Mesenchymal stem cell (in vitro differentiated cells and primary cell): ENCODE data around the gene FGFR2.

Experiments used
- DNase-seq: peaks from one replicate; pipeline ENCODE4 v3.0.0-alpha.2; 2013
- H2AFZ ChIP-seq: one replicate; pipeline ENCODE4 v1.6.1; 2013; ENCODE audit warnings: low read depth, mild to moderate bottlenecking, control low read depth, inconsistent platforms, low read length, moderate library complexity
- H2AK5ac ChIP-seq: 2 replicates; pipeline ENCODE4 v1.6.1; 2013; ENCODE audit warnings: low read length, moderate library complexity, mild to moderate bottlenecking, inconsistent platforms; ENCODE audit not compliant: severe bottlenecking
- H2BK120ac ChIP-seq: one replicate; pipeline ENCODE4 v1.6.1; 2013; ENCODE audit warnings: low read depth, mild to moderate bottlenecking, inconsistent platforms, low read length, moderate library complexity
- H2BK12ac ChIP-seq, 2 experiments: one replicate each; pipeline ENCODE4 v1.6.1; 2013; ENCODE audit warnings: inconsistent platforms in 2 of 2, low read length in 2 of 2, mild to moderate bottlenecking in 2 of 2, moderate library complexity in 2 of 2, control low read depth in 1 of 2
- H2BK15ac ChIP-seq: one replicate; pipeline ENCODE4 v1.6.1; 2013; ENCODE audit warnings: mild to moderate bottlenecking, low read depth, inconsistent platforms; ENCODE audit not compliant: poor library complexity, severe bottlenecking
- H2BK5ac ChIP-seq: 2 replicates; pipeline ENCODE4 v1.6.1; 2013; ENCODE audit warnings: low read depth, mild to moderate bottlenecking, low read length, control low read depth, inconsistent platforms; ENCODE audit not compliant: poor library complexity, severe bottlenecking
- H3K14ac ChIP-seq, 2 experiments: one replicate each; pipeline ENCODE4 v1.6.1; 2013; ENCODE audit warnings: inconsistent platforms in 2 of 2, low read length in 2 of 2, control low read depth in 1 of 2, mild to moderate bottlenecking in 1 of 2, moderate library complexity in 1 of 2
- H3K18ac ChIP-seq, 2 experiments: one replicate each; pipeline ENCODE4 v1.6.1; 2013; ENCODE audit warnings: inconsistent platforms in 2 of 2, low read length in 2 of 2, control low read depth in 1 of 2, low read depth in 1 of 2, mild to moderate bottlenecking in 1 of 2
- H3K23ac ChIP-seq, 2 experiments: one replicate each; pipeline ENCODE4 v1.6.1; 2013; ENCODE audit warnings: inconsistent platforms in 2 of 2, low read length in 2 of 2, mild to moderate bottlenecking in 2 of 2, moderate library complexity in 2 of 2, control low read depth in 1 of 2
- H3K27ac ChIP-seq: 2 replicates; pipeline ENCODE4 v1.5.1; 2013; ENCODE audit warnings: mild to moderate bottlenecking, moderate library complexity, low read length, control low read depth, inconsistent platforms; ENCODE audit not compliant: poor library complexity, severe bottlenecking
- H3K27me3 ChIP-seq, 2 experiments: 2 replicates each; pipeline versions ENCODE4 v1.6.1 to v1.7.0; 2013; ENCODE audit warnings: low read length in 2 of 2, mild to moderate bottlenecking in 2 of 2, moderate library complexity in 2 of 2, control low read depth in 1 of 2, inconsistent platforms in 1 of 2; ENCODE audit not compliant: control insufficient read depth in 1 of 2, insufficient read depth in 1 of 2
- H3K36me3 ChIP-seq, 2 experiments: 2 replicates each; pipeline versions ENCODE4 v1.6.1 to v1.7.0; 2013; ENCODE audit warnings: low read length in 2 of 2, control low read depth in 1 of 2, inconsistent platforms in 1 of 2, low read depth in 1 of 2, mild to moderate bottlenecking in 1 of 2; ENCODE audit not compliant: insufficient read depth in 2 of 2, control insufficient read depth in 1 of 2
- H3K4ac ChIP-seq, 2 experiments: one replicate each; pipeline ENCODE4 v1.6.1; 2013; ENCODE audit warnings: inconsistent platforms in 2 of 2, low read length in 2 of 2, mild to moderate bottlenecking in 2 of 2, moderate library complexity in 2 of 2, control low read depth in 1 of 2, low read depth in 1 of 2
- H3K4me1 ChIP-seq: 2 replicates; pipeline ENCODE4 v1.6.1; 2013; ENCODE audit warnings: low read depth, low read length, control low read depth; ENCODE audit not compliant: control insufficient read depth, insufficient read depth
- H3K4me2 ChIP-seq: 2 replicates; pipeline ENCODE4 v1.6.1; 2013; ENCODE audit warnings: low read length, mild to moderate bottlenecking, inconsistent platforms; ENCODE audit not compliant: poor library complexity, severe bottlenecking
- H3K4me3 ChIP-seq, 2 experiments: 2 replicates each; pipeline versions ENCODE4 v1.5.1 to v1.7.0; 2013; ENCODE audit warnings: low read length in 2 of 2, mild to moderate bottlenecking in 2 of 2, control low read depth in 1 of 2, low read depth in 1 of 2; ENCODE audit not compliant: insufficient read depth in 1 of 2
- H3K79me1 ChIP-seq: replicated peaks from 2 replicates; pipeline ENCODE4 v1.6.1; 2013; ENCODE audit warnings: mild to moderate bottlenecking, control low read depth, low read length, inconsistent platforms; ENCODE audit not compliant: poor library complexity, severe bottlenecking
- H3K9ac ChIP-seq: 2 replicates; pipeline ENCODE4 v1.7.0; 2013; ENCODE audit warnings: mild to moderate bottlenecking, low read length, moderate library complexity
- H3K9me3 ChIP-seq: 2 replicates; pipeline ENCODE4 v1.7.0; 2013; ENCODE audit warnings: mild to moderate bottlenecking, low read length; ENCODE audit not compliant: control insufficient read depth
- H4K8ac ChIP-seq: one replicate; pipeline ENCODE4 v1.6.1; 2013; ENCODE audit warnings: inconsistent platforms, mild to moderate bottlenecking, low read length, moderate library complexity
- H4K91ac ChIP-seq: one replicate; pipeline ENCODE4 v1.6.1; 2013; ENCODE audit warnings: mild to moderate bottlenecking, low read length, inconsistent platforms
- WGBS: methylation state at CpG from one replicate; pipeline ENCODE4 v1.1.7; 2013; ENCODE audit warnings: mixed read lengths; 5-methylcytosine and 5-hydroxymethylcytosine counted together

FGFR2 gene

GRCh38 chr10:121481180-121481579 is 117.1 kb downstream of the FGFR2 start:
- peaks cover 0 to 12% of the 10 kb centered on the region in 2 experiments for H3K27me3 ChIP-seq
- no peak overlapping the region for H2BK5ac ChIP-seq
- no peak overlapping the region for H4K91ac ChIP-seq
- H3K9me3 ChIP-seq, result no peaks in the 10 kb centered on the region
- peaks cover 0 to 7% of the 10 kb centered on the region in 2 experiments for H3K36me3 ChIP-seq
- no peaks in the 10 kb centered on the region for H3K79me1 ChIP-seq
- H4K8ac ChIP-seq, result no peak overlapping the region
- H2BK15ac ChIP-seq, result no peak overlapping the region
- no peak overlapping the region for H3K23ac ChIP-seq
- no peak overlapping the region for H2AFZ ChIP-seq
- H3K4me2 ChIP-seq, result no peak overlapping the region
- H3K4me3 ChIP-seq, result no peak overlapping the region
- no peak overlapping the region for H3K4ac ChIP-seq
- no peak overlapping the region for H2AK5ac ChIP-seq
- H2BK120ac ChIP-seq, result no peak overlapping the region
- H3K4me1 ChIP-seq, result peaks cover 2% of the 10 kb centered on the region
- no CpG with 5 or more reads among the region's 1 CpG for WGBS
- H3K9ac ChIP-seq, result no peak overlapping the region
- H2BK12ac ChIP-seq, result no peak overlapping the region
- H3K18ac ChIP-seq, result no peak overlapping the region
- no peak overlapping the region for H3K27ac ChIP-seq
- DNase-seq, result no peak
- H3K14ac ChIP-seq, result no peak overlapping the region

GRCh38 chr10:121478556-121478955 is 119.7 kb downstream of the FGFR2 start:
- Histone ChIP-seq H3K14ac (no peak overlapping the region), H3K27me3 (peaks cover 0 to 19% of the 10 kb centered on the region in 2 experiments), H3K4me2 (no peak overlapping the region), H3K36me3 (no peaks in the 10 kb centered on the region), H3K4ac (no peak overlapping the region), H3K9me3 (no peaks in the 10 kb centered on the region), H3K27ac (no peak overlapping the region), H3K23ac (no peak overlapping the region), H2BK12ac (no peak overlapping the region), H2BK120ac (no peak overlapping the region), H2AK5ac (no peak overlapping the region), H3K9ac (no peak overlapping the region), H2BK5ac (no peak overlapping the region), H4K8ac (no peak overlapping the region), H4K91ac (no peak overlapping the region), H2AFZ (no peak overlapping the region), H3K4me3 (no peak overlapping the region), H3K18ac (no peak overlapping the region), H3K4me1 (no peaks in the 10 kb centered on the region), H2BK15ac (no peak overlapping the region), H3K79me1 (no peaks in the 10 kb centered on the region)
- DNase-seq, result no peak
- 93% methylated on average over 3 of the region's 7 CpGs for WGBS

GRCh38 chr10:121469797-121470606 is 128.2 kb downstream of the FGFR2 start:
- H2BK15ac ChIP-seq, result no peak overlapping the region
- H3K9me3 ChIP-seq, result no peaks in the 10 kb centered on the region
- H2BK120ac ChIP-seq, result no peak overlapping the region
- DNase-seq, result no peak
- no peaks in the 10 kb centered on the region for H3K79me1 ChIP-seq
- no peaks in the 10 kb centered on the region for H3K4me1 ChIP-seq
- no peak overlapping the region for H3K27ac ChIP-seq
- no peak overlapping the region for H3K14ac ChIP-seq
- no peak overlapping the region for H2BK12ac ChIP-seq
- no peak overlapping the region for H3K9ac ChIP-seq
- H2BK5ac ChIP-seq, result no peak overlapping the region
- no peak overlapping the region for H2AFZ ChIP-seq
- H3K4me3 ChIP-seq, result no peak overlapping the region
- no peak overlapping the region for H3K23ac ChIP-seq
- WGBS, result 80% methylated on average over 15 of the region's 19 CpGs
- H3K18ac ChIP-seq, result no peak overlapping the region
- H3K27me3 ChIP-seq, result peaks cover 6 to 14% of the 10 kb centered on the region in 2 experiments
- no peak overlapping the region for H3K4ac ChIP-seq
- H4K91ac ChIP-seq, result no peak overlapping the region
- no peak overlapping the region for H2AK5ac ChIP-seq
- no peak overlapping the region for H3K4me2 ChIP-seq
- no peaks in the 10 kb centered on the region for H3K36me3 ChIP-seq
- no peak overlapping the region for H4K8ac ChIP-seq

GRCh38 chr10:121468726-121469125 is 129.5 kb downstream of the FGFR2 start:
- H2AFZ ChIP-seq, result no peak overlapping the region
- H4K8ac ChIP-seq, result no peak overlapping the region
- WGBS, result 77% methylated on average over 5 of the region's 8 CpGs
- H3K14ac ChIP-seq, result no peak overlapping the region
- H2BK12ac ChIP-seq, result no peak overlapping the region
- no peak overlapping the region for H3K4me2 ChIP-seq
- no peak overlapping the region for H2BK15ac ChIP-seq
- no peak overlapping the region for H3K18ac ChIP-seq
- H2BK5ac ChIP-seq, result no peak overlapping the region
- no peak overlapping the region for H2AK5ac ChIP-seq
- no peak overlapping the region for H4K91ac ChIP-seq
- H3K9me3 ChIP-seq, result no peaks in the 10 kb centered on the region
- H3K4me1 ChIP-seq, result no peaks in the 10 kb centered on the region
- H3K79me1 ChIP-seq, result no peaks in the 10 kb centered on the region
- no peak for DNase-seq
- H2BK120ac ChIP-seq, result no peak overlapping the region
- H3K9ac ChIP-seq, result no peak overlapping the region
- no peak overlapping the region for H3K4ac ChIP-seq
- H3K23ac ChIP-seq, result no peak overlapping the region
- H3K36me3 ChIP-seq, result no peaks in the 10 kb centered on the region
- no peak overlapping the region for H3K4me3 ChIP-seq
- H3K27ac ChIP-seq, result no peak overlapping the region
- H3K27me3 ChIP-seq, result peaks cover 0 to 27% of the 10 kb centered on the region in 2 experiments
